ENCODE results near the gene DCK. TPM values are rescaled to one million over a fixed set of nuclear protein-coding genes. Genes with fewer than 3 reads are reported as not detected.

DCK gene
- total RNA-seq, 1 donor from 2014 or later = 32.6 TPM

DNA sequence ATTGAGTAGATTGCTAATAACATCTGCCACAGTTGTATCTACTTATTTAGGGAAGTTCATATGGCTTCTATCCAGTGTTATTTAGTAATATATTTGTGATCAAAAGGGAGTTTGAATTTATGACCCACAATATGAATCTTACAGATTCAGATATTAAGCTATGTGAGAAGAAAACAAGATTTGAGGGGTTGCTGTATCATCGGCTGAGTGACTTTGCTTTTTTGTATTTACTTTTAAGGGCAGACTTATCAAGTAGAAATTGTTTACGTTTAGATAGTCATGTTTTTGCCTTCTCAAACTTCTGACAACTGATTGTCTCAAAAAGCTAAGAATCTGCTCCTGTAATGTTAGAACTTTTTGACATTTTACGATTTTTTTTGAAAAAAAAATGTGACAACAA lies 17.2 kb upstream of the DCK start:
- no peak for DNase-seq
- H3K36me3 Mint-ChIP-seq (ENCODE audit: low read depth) = peaks cover 30% of the 10 kb centered on the region
- H3K27ac Mint-ChIP-seq = no peak overlapping the region
- intact Hi-C loops (cut with micrococcal nuclease) = no loop called here
- POLR2A ChIA-PET = interaction anchor here (0.7 kb wide), 1 partner anchor 17 kb away, joined by 3 read pairs; no protein-coding TSS in a partner anchor
- H3K9me3 Mint-ChIP-seq = no peaks in the 10 kb centered on the region
- CTCF ChIA-PET = no interaction called here
- H3K4me1 Mint-ChIP-seq = peaks cover 20% of the 10 kb centered on the region
- H3K27me3 Mint-ChIP-seq = no peaks in the 10 kb centered on the region
- no peak overlapping the region for H3K4me3 Mint-ChIP-seq
- TF ChIP-seq, protein P1, sequence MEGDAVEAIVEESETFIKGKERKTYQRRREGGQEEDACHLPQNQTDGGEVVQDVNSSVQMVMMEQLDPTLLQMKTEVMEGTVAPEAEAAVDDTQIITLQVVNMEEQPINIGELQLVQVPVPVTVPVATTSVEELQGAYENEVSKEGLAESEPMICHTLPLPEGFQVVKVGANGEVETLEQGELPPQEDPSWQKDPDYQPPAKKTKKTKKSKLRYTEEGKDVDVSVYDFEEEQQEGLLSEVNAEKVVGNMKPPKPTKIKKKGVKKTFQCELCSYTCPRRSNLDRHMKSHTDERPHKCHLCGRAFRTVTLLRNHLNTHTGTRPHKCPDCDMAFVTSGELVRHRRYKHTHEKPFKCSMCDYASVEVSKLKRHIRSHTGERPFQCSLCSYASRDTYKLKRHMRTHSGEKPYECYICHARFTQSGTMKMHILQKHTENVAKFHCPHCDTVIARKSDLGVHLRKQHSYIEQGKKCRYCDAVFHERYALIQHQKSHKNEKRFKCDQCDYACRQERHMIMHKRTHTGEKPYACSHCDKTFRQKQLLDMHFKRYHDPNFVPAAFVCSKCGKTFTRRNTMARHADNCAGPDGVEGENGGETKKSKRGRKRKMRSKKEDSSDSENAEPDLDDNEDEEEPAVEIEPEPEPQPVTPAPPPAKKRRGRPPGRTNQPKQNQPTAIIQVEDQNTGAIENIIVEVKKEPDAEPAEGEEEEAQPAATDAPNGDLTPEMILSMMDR (IDR thresholded peaks at IDR 0.05) = no peak
- no peak for ATAC-seq (ENCODE audit: low read depth)

DNA sequence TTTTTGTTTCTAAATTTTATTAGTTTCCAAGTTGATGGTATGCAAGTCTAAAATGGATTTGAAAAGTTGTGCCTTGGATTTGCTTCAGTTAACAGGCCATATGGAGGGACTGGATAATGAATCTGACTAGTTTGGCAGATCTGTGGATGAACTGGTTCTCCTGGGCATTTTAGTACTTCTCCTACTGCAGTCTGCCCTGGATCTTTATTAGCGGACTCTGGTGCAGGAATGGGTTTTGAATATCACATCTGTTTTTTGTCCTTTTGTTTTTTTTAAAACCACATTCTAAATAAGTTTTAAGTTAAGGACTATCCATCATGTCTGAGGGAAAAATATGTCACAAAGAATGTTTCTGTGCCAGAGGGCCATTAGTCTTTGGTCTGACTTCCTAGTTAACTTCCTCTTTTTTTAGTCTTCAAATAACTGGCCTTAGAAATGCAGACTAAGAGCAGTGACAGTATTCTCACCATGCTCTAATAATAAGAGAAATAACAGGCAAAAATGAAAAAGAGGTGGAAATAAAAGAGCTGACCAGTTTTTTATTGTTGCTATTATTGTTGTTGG lies 13.9 kb upstream of the DCK start:
- intact Hi-C loops (cut with micrococcal nuclease) = loop anchor here (5.0 to 10.0 kb wide), 3 partner anchors 48 to 1325 kb away; no protein-coding TSS in a partner anchor
- no peaks in the 10 kb centered on the region for H3K9me3 Mint-ChIP-seq
- peak overlapping the region; percentile 59 for H3K27ac Mint-ChIP-seq
- TF ChIP-seq, protein P1 (IDR thresholded peaks at IDR 0.05) = no peak
- peaks cover 17% of the 10 kb centered on the region for H3K4me1 Mint-ChIP-seq
- ATAC-seq (ENCODE audit: low read depth) = peak; percentile 34
- H3K27me3 Mint-ChIP-seq = no peaks in the 10 kb centered on the region
- no peak for DNase-seq
- H3K36me3 Mint-ChIP-seq (ENCODE audit: low read depth) = peaks cover 20% of the 10 kb centered on the region
- no peak overlapping the region for H3K4me3 Mint-ChIP-seq
- ChIA-PET POLR2A (no interaction called here), CTCF (no interaction called here)

DNA sequence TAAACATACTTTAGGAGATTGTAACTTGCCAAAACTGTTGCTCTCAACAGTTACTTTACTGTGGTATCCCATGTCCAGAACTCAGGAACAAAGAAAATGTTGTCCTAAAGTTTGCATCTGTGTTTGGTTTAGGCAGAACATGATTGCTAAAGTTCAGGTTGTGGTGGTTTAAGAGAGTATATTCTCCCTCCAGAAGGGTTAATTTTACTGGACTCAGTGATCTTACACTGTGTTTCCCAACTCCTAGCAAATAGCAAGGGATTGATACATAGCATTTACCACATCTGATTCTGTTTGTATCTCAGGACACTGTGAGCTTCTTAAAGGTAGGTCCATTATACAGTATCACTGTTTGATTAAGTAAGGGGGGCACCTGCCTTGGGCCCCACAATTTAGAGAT lies 13.3 kb upstream of the DCK start:
- ATAC-seq (ENCODE audit: low read depth) (no peak), DNase-seq (no peak)
- intact Hi-C loops (cut with micrococcal nuclease) = loop anchor here (5.0 to 10.0 kb wide), 3 partner anchors 47 to 1325 kb away; no protein-coding TSS in a partner anchor
- Mint-ChIP-seq H3K4me1 (peaks cover 17% of the 10 kb centered on the region), H3K36me3 (ENCODE audit: low read depth) (peaks cover 15% of the 10 kb centered on the region), H3K9me3 (no peaks in the 10 kb centered on the region), H3K27ac (no peak overlapping the region), H3K27me3 (no peaks in the 10 kb centered on the region), H3K4me3 (no peak overlapping the region)
- TF ChIP-seq, protein P1 (IDR thresholded peaks at IDR 0.05) = no peak
- ChIA-PET CTCF (no interaction called here), POLR2A (no interaction called here)

DNA sequence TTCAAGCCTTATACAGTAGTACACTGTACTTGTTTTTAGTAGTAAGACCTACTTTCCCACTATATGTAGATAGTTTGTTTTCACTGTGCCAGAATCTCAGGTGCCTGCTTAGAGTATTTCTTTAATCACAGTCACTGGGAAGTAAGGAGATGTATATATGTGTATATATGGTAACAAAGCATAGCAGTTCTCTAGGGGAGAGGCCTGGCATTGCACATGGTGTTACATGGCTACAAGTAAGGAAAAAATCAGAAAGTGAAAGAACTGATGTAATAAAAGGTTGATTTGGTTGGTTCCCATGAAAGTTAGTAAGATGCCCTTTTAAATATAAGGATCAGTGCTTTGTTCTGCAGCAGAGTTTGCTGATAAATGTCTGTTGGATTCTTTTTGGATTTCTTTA lies 9.3 kb upstream of the DCK start:
- H3K27ac Mint-ChIP-seq = no peak overlapping the region
- intact Hi-C loops (cut with micrococcal nuclease) = loop anchor here (1.0 to 10.0 kb wide), 4 partner anchors 26 to 1321 kb away; no protein-coding TSS in a partner anchor

DNA sequence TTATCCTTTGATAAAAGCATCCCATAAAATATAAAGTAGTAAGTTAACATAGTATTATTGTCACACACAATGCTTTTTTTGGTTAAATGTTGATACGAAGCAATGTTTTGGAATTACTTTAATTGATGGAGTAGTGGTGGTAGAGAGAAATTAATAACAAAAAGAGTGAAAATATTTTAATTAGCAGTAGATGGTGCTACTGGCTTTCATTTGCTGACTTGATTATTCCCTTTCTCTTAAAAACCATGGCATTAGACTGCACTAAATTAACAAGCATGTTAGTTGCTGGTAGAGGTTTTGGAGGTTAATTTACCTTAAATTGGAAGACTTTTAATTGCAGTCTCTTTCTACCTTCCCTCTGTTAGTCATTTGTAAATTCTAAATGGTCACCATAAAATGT lies 8.9 kb upstream of the DCK start:
- Mint-ChIP-seq H3K4me1 (peaks cover 9% of the 10 kb centered on the region), H3K9me3 (no peaks in the 10 kb centered on the region), H3K27me3 (no peaks in the 10 kb centered on the region), H3K4me3 (no peak overlapping the region), H3K36me3 (ENCODE audit: low read depth) (no peaks in the 10 kb centered on the region), H3K27ac (no peak overlapping the region)
- TF ChIP-seq, protein P1 (IDR thresholded peaks at IDR 0.05) = no peak
- intact Hi-C loops (cut with micrococcal nuclease) = loop anchor here (1.0 to 10.0 kb wide), 4 partner anchors 26 to 1320 kb away; no protein-coding TSS in a partner anchor
- DNase-seq (no peak), ATAC-seq (ENCODE audit: low read depth) (no peak)
- ChIA-PET CTCF (interaction anchor here (1.3 kb wide), 1 partner anchor 9 kb away, joined by 4 read pairs; the partner anchor contains the start of gene DCK), POLR2A (no interaction called here)

More for the DNA sequence above, 9.3 kb upstream of the DCK start:
- peaks cover 2% of the 10 kb centered on the region for H3K36me3 Mint-ChIP-seq (ENCODE audit: low read depth)
- no peak overlapping the region for H3K4me3 Mint-ChIP-seq
- no peaks in the 10 kb centered on the region for H3K9me3 Mint-ChIP-seq
- no peaks in the 10 kb centered on the region for H3K27me3 Mint-ChIP-seq
- ChIA-PET POLR2A (no interaction called here), CTCF (interaction anchor here (0.6 to 1.3 kb wide), 2 partner anchors 10 to 25 kb away, joined by 3 to 4 read pairs; partner anchors contain the start of gene DCK)
- no peak for DNase-seq
- ATAC-seq (ENCODE audit: low read depth) = no peak
- H3K4me1 Mint-ChIP-seq = peaks cover 14% of the 10 kb centered on the region
- TF ChIP-seq, protein P1 (IDR thresholded peaks at IDR 0.05) = no peak

Data from activated B cell treated with CpG ODN at 0.5 μM for 24 hours (primary cell).